B cell (primary cell): ENCODE measurements around the gene PGP.

ENCODE experiments used
- EZH2 ChIP-seq: IDR thresholded peaks from 2 replicates; pipeline ENCODE4 v1.6.1; 2012; ENCODE audit warnings: borderline replicate concordance, low read depth, mild to moderate bottlenecking, moderate library complexity, low read length; ENCODE audit not compliant: insufficient read depth, poor library complexity, severe bottlenecking
- TF ChIP-seq, protein P1 (sequence below): fragments of 200-600 bp; IDR thresholded peaks from one replicate; pipeline ENCODE4 v1.8.0; 2022; ENCODE audit warnings: antibody characterized with exemption, mild to moderate bottlenecking

DNA sequence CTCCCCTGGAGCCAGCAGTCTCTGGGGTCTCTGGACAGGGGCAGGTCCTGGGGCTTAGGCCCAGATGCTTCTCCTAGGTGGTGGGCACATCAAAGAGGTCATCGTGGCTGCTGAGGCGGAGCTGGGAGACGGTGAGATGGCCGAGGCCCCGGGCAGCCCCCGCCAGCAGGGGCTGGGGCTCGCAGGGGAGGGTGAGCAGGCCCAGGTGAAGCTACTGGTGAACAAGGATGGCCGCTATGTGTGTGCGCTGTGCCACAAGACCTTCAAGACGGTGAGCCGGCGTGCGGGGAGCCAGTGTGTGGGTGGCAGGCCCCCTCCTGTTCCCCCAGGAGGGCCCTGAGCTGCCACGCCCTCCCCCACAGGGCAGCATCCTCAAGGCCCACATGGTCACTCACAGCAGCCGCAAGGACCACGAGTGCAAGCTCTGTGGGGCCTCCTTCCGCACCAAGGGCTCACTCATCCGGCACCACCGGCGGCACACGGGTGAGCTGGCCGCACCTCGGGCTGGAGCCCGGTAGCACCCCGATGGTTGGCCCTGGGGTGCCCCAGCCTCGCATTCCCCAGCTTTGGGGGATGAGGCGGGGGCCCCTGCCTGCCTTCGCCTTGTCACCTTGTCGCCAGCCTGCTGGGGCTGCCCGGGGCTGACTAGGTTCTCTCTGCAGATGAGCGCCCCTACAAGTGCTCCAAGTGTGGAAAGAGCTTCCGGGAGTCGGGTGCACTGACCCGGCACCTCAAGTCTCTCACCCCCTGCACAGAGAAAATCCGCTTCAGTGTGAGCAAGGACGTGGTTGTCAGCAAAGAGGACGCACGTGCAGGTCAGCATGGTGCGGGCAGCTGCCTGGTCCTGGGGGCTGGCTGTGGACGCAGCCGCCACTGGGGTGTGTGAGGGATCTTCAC is 17.7 kb upstream of the PGP start:
- TF ChIP-seq, protein P1, sequence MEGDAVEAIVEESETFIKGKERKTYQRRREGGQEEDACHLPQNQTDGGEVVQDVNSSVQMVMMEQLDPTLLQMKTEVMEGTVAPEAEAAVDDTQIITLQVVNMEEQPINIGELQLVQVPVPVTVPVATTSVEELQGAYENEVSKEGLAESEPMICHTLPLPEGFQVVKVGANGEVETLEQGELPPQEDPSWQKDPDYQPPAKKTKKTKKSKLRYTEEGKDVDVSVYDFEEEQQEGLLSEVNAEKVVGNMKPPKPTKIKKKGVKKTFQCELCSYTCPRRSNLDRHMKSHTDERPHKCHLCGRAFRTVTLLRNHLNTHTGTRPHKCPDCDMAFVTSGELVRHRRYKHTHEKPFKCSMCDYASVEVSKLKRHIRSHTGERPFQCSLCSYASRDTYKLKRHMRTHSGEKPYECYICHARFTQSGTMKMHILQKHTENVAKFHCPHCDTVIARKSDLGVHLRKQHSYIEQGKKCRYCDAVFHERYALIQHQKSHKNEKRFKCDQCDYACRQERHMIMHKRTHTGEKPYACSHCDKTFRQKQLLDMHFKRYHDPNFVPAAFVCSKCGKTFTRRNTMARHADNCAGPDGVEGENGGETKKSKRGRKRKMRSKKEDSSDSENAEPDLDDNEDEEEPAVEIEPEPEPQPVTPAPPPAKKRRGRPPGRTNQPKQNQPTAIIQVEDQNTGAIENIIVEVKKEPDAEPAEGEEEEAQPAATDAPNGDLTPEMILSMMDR, result no peak
- no peak for TF ChIP-seq EZH2
